Ascending aorta (tissue), 2 donors: ENCODE results near the gene LYPD5. TPM values are rescaled to one million over a fixed set of nuclear protein-coding genes. Genes with fewer than 3 reads are reported as not detected.

Source experiments
- DNase-seq, 2 donors: peaks; one replicate each; pipeline ENCODE4 v3.0.0-alpha.2; 2019; ENCODE audit warnings: low spot score in 2 of 2
- H3K27ac ChIP-seq, 2 donors: fragments of 200-600 bp; sonication (generic); one replicate each; pipeline ENCODE4 v1.5.1; 2016 to 2017; ENCODE audit warnings: mild to moderate bottlenecking in 1 of 2
- H3K27me3 ChIP-seq: fragments of 200-600 bp; sonication (generic); one replicate; pipeline ENCODE4 v1.5.1; 2017
- H3K36me3 ChIP-seq, 2 donors: fragments of 200-600 bp; sonication (generic); one replicate each; pipeline ENCODE4 v1.5.1; 2016
- H3K4me1 ChIP-seq, 2 donors: fragments of 200-600 bp; sonication (generic); one replicate each; pipeline ENCODE4 v1.5.1; 2016 to 2017; ENCODE audit warnings: mild to moderate bottlenecking in 1 of 2
- H3K4me3 ChIP-seq, 2 donors: fragments of 200-600 bp; sonication (generic); one replicate each; pipeline ENCODE4 v1.5.1; 2016 to 2017; ENCODE audit warnings: mild to moderate bottlenecking in 1 of 2
- H3K9me3 ChIP-seq, 2 donors: fragments of 200-600 bp; sonication (generic); one replicate each; pipeline ENCODE4 v1.5.1; 2016
- CTCF ChIP-seq, 3 experiments: fragments of 200-600 bp in 2 of 3; fragments of 450-650 bp in 1 of 3; sonication (generic) in 2 of 3; IDR thresholded peaks; one replicate each; pipeline ENCODE4 v1.5.1; 2016 to 2019; ENCODE audit warnings: antibody characterized with exemption in 3 of 3, mild to moderate bottlenecking in 1 of 3, moderate library complexity in 1 of 3
- intact Hi-C: fragments of 100-400 bp; cut with DNase I; formaldehyde crosslinking; loops from one replicate; pipeline ENCODE4 v1.15.1; 2023
- total RNA-seq: library from RNA; depleted of rRNA; stranded (reverse); fragments of >200 nt; gene quantifications from one replicate; pipeline ENCODE4 v1.1.0, GENCODE V29; 2016

LYPD5 gene
- total RNA-seq, 1 donor from 2014 or later: not detected

- H3K27me3 ChIP-seq: no peaks in the 10 kb centered on the region
- no peak for DNase-seq
- peaks cover 57 to 69% of the 10 kb centered on the region in 2 donors for H3K36me3 ChIP-seq
- intact Hi-C loops: no loop called here
- H3K27ac ChIP-seq: no peak overlapping the region
- TF ChIP-seq CTCF (IDR thresholded peaks at IDR 0.05): no peak
- no peak overlapping the region for H3K4me3 ChIP-seq
- H3K9me3 ChIP-seq: no peaks in the 10 kb centered on the region
- H3K4me1 ChIP-seq: peaks cover 0 to 15% of the 10 kb centered on the region in 2 donors
These were observed 53.6 kb downstream of the LYPD5 start for GRCh38 chr19:43748685-43749084.

GRCh38 chr19:43748205-43748594 is 54.0 kb downstream of the LYPD5 start:
- peaks cover 57 to 73% of the 10 kb centered on the region in 2 donors for H3K36me3 ChIP-seq
- no peaks in the 10 kb centered on the region for H3K27me3 ChIP-seq
- intact Hi-C loops: no loop called here
- H3K27ac ChIP-seq: no peak overlapping the region
- H3K4me3 ChIP-seq: no peak overlapping the region
- no peak for DNase-seq
- H3K9me3 ChIP-seq: no peaks in the 10 kb centered on the region
- H3K4me1 ChIP-seq: peaks cover 0 to 10% of the 10 kb centered on the region in 2 donors
- no peak for TF ChIP-seq CTCF (IDR thresholded peaks at IDR 0.05)

DNA sequence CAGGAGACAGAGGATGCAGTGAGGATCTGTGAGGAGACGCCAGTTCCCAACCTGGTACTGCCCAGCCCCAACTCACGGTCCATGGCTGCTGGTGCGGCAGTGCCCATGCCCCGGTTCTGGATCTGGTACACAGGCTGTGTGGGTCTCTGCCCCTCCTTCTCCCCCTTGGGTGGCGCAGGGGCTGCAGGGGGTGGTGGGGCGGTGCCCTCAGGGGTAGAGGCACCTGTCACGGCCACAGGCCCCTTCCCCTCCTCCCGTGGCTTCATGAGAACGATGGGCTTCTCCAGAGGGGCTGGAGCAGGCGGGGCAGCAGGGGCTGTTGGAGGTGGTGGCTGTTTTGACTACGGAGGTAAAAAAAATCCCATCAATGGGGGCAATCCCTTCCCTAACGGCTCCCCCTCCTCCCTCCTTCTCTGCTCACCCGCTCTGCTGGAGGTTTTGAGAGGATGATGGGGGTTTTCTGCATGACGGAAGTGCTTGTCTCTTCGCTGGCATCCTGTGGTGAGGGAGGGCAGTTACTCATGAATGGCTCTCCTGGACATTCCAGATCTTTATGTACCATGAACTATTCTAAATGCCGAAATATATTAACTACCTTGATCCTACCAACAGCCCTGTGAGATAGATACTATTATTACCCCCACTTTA is 54.6 kb downstream of the LYPD5 start:
- Histone ChIP-seq H3K4me1 (peaks cover 0 to 5% of the 10 kb centered on the region in 2 donors), H3K9me3 (no peaks in the 10 kb centered on the region), H3K27ac (no peak overlapping the region), H3K27me3 (no peaks in the 10 kb centered on the region), H3K4me3 (no peak overlapping the region), H3K36me3 (peaks cover 57 to 78% of the 10 kb centered on the region in 2 donors)
- DNase-seq: no peak
- TF ChIP-seq CTCF (IDR thresholded peaks at IDR 0.05): no peak
- intact Hi-C loops: no loop called here

Other genes with a start within 250 kb of the LYPD5 start
- 6.4 TPM for gene XRCC1, start 226.9 kb downstream of the LYPD5 start, total RNA-seq
- gene PINLYP, start 226.6 kb downstream of the LYPD5 start, total RNA-seq: 2.2 TPM
- 17.2 TPM for gene IRGQ, start 206.3 kb downstream of the LYPD5 start, total RNA-seq
- 3.1 TPM for gene ZNF576, start 205.9 kb downstream of the LYPD5 start, total RNA-seq
- 0.32 TPM for gene SRRM5, start 190.4 kb downstream of the LYPD5 start, total RNA-seq
- gene ZNF428, start 182.8 kb downstream of the LYPD5 start, total RNA-seq: 37.3 TPM
- 3.5 TPM for gene CADM4, start 162.6 kb downstream of the LYPD5 start, total RNA-seq
- gene PLAUR, start 132.3 kb downstream of the LYPD5 start, total RNA-seq: 30.2 TPM
- gene IRGC, start 86.4 kb downstream of the LYPD5 start, total RNA-seq: not detected
- gene SMG9, start 47.5 kb downstream of the LYPD5 start, total RNA-seq: 126 TPM
- 2.3 TPM for gene KCNN4, start 21.5 kb downstream of the LYPD5 start, total RNA-seq
- not detected for gene ZNF283, start 24.9 kb upstream of the LYPD5 start, total RNA-seq
- gene ZNF404, start 81.5 kb upstream of the LYPD5 start, total RNA-seq: not detected
- 6.5 TPM for gene ZNF45, start 132.8 kb upstream of the LYPD5 start, total RNA-seq
- 2.6 TPM for gene ZNF221, start 148.8 kb upstream of the LYPD5 start, total RNA-seq
- gene ZNF155, start 181.7 kb upstream of the LYPD5 start, total RNA-seq: not detected
- gene ZNF230, start 200.5 kb upstream of the LYPD5 start, total RNA-seq: 0.32 TPM
- 0.43 TPM for gene ZNF222, start 222.9 kb upstream of the LYPD5 start, total RNA-seq
- gene ZNF223, start 249.6 kb upstream of the LYPD5 start, total RNA-seq: not detected